Osteocyte (in vitro differentiated cells): Measurements from ENCODE around the gene SDK2. TPM values are rescaled to one million over a fixed set of nuclear protein-coding genes. Genes with fewer than 3 reads are reported as not detected.

Experiments
- DNase-seq: peaks from one replicate; pipeline ENCODE4 v3.0.0; 2021; ENCODE audit warnings: mixed read lengths; ENCODE audit not compliant: unreplicated experiment; ENCODE audit errors: extremely low spot score
- H3K27ac Mint-ChIP-seq: one replicate; pipeline ENCODE4 v1.8.0; 2021; ENCODE audit warnings: mild to moderate bottlenecking, mixed read lengths; ENCODE audit not compliant: unreplicated experiment
- H3K27me3 Mint-ChIP-seq: one replicate; pipeline ENCODE4 v1.8.0; 2021; ENCODE audit warnings: mixed read lengths; ENCODE audit not compliant: unreplicated experiment
- H3K36me3 Mint-ChIP-seq: one replicate; pipeline ENCODE4 v1.8.0; 2021; ENCODE audit warnings: mixed read lengths; ENCODE audit not compliant: unreplicated experiment
- H3K4me1 Mint-ChIP-seq: one replicate; pipeline ENCODE4 v1.8.0; 2021; ENCODE audit warnings: mixed read lengths; ENCODE audit not compliant: unreplicated experiment
- H3K4me3 Mint-ChIP-seq: one replicate; pipeline ENCODE4 v1.8.0; 2021; ENCODE audit warnings: mild to moderate bottlenecking, moderate library complexity, mixed read lengths; ENCODE audit not compliant: unreplicated experiment
- H3K9me3 Mint-ChIP-seq: one replicate; pipeline ENCODE4 v1.8.0; 2021; ENCODE audit warnings: mixed read lengths; ENCODE audit not compliant: unreplicated experiment
- total RNA-seq: library from RNA; stranded (reverse); gene quantifications from 2 replicates; pipeline ENCODE4 v1.2.1, GENCODE V29; 2021
- TF ChIP-seq, protein P1 (sequence below): fragments of 200-600 bp; sonication (generic); IDR thresholded peaks from 2 replicates; pipeline ENCODE4 v1.5.0; 2021; ENCODE audit warnings: antibody characterized with exemption, mild to moderate bottlenecking, moderate library complexity

Gene SDK2
- total RNA-seq, 1 donor from 2014 or later: 16.5 TPM

DNA sequence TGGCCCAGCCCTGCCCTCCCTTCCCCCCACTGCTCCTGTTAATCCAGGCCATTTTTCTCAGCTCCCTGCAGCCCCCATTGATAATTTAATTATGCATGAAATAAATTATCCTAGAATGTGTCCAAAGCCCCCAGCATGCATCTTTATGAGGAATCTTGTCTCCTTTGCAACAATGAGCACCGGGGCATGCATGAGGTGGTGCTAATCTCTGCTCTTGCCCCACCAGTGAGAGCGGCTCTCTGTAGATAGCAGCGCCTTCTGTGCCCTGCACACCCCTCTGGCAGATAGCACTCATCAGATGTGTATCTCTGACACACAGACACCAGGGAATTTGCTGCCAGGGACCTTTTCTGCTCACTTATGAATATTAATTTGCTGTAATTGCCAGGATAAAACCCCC is 192.2 kb downstream of the SDK2 start:
- Mint-ChIP-seq H3K4me3 (no peak overlapping the region), H3K27ac (no peak overlapping the region)

DNA sequence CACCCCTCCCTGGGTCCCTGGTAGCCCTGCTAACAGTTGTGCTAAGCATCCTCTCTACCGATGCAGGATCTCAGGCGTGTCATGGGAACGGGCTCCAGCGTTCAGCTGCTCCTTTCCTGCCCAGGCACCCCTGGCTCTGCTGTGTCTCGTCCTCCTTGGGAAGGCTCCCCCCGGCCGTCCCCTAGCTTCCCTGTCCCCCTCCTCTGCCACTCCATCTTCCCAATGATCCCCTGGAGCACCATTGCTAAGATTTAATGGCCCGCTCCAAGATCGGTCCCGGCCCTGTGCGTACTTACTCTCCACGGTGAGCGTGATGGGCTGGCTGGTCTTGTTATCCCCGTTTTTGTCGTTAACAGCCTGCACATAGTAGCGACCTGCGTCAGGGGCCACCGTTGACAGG is 196.9 kb downstream of the SDK2 start:
- Mint-ChIP-seq H3K36me3 (peaks cover 2% of the 10 kb centered on the region), H3K9me3 (no peaks in the 10 kb centered on the region), H3K4me3 (no peak overlapping the region), H3K4me1 (no peaks in the 10 kb centered on the region), H3K27me3 (no peaks in the 10 kb centered on the region), H3K27ac (no peak overlapping the region)
- TF ChIP-seq, protein P1, sequence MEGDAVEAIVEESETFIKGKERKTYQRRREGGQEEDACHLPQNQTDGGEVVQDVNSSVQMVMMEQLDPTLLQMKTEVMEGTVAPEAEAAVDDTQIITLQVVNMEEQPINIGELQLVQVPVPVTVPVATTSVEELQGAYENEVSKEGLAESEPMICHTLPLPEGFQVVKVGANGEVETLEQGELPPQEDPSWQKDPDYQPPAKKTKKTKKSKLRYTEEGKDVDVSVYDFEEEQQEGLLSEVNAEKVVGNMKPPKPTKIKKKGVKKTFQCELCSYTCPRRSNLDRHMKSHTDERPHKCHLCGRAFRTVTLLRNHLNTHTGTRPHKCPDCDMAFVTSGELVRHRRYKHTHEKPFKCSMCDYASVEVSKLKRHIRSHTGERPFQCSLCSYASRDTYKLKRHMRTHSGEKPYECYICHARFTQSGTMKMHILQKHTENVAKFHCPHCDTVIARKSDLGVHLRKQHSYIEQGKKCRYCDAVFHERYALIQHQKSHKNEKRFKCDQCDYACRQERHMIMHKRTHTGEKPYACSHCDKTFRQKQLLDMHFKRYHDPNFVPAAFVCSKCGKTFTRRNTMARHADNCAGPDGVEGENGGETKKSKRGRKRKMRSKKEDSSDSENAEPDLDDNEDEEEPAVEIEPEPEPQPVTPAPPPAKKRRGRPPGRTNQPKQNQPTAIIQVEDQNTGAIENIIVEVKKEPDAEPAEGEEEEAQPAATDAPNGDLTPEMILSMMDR: no peak
- DNase-seq: no peak

More for the DNA sequence above, 192.2 kb downstream of the SDK2 start:
- no peaks in the 10 kb centered on the region for H3K27me3 Mint-ChIP-seq
- no peak for DNase-seq
- H3K36me3 Mint-ChIP-seq: peaks cover 3% of the 10 kb centered on the region
- TF ChIP-seq, protein P1: no peak
- H3K4me1 Mint-ChIP-seq: no peaks in the 10 kb centered on the region
- no peaks in the 10 kb centered on the region for H3K9me3 Mint-ChIP-seq

DNA sequence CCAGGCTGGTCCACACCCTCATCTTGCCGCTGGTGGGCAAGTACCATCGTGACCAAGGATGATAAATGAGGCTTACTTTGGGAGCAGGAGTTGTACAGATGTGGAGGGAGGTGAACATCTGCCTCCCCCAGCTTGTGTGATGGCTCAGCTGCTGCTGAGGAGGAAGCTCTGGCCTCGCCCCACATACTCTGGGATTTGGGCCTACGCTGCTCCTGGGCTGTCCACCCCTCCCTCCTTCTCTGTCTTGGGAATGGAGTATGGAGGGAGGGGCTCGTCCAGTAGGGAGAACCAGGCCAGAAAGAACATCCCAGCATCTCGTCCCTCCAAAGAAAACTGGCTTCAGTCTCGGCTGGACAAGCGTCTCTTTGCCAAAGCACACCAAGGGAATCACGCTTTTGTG is 197.6 kb downstream of the SDK2 start:
- Mint-ChIP-seq H3K36me3 (no peaks in the 10 kb centered on the region), H3K4me3 (no peak overlapping the region), H3K27me3 (no peaks in the 10 kb centered on the region), H3K27ac (no peak overlapping the region), H3K4me1 (no peaks in the 10 kb centered on the region), H3K9me3 (no peaks in the 10 kb centered on the region)
- DNase-seq: no peak
- TF ChIP-seq, protein P1: no peak

DNA sequence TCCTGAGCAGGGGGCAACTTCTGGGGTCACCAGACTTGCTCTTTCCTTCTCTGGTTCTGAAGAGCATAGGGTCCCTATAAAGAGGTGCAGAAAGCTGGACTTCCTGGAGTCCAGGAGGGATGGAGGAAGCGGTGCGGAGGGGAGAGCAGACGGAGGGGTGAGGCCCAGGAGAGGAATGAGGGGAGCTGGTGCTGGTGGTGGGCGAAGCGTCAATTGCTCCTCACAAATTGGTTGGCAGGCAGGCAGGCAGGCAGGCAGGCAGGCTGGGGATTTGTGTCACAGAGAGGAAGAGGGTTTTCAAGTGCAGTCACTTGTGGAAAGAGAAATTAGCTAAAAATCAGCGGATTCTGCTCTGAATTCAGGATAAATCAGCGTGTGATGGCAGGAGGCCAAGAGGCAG is 198.8 kb downstream of the SDK2 start:
- Mint-ChIP-seq H3K36me3 (no peaks in the 10 kb centered on the region), H3K27me3 (no peaks in the 10 kb centered on the region), H3K9me3 (no peaks in the 10 kb centered on the region), H3K4me1 (no peaks in the 10 kb centered on the region), H3K27ac (no peak overlapping the region), H3K4me3 (no peak overlapping the region)
- DNase-seq: no peak
- TF ChIP-seq, protein P1: no peak

DNA sequence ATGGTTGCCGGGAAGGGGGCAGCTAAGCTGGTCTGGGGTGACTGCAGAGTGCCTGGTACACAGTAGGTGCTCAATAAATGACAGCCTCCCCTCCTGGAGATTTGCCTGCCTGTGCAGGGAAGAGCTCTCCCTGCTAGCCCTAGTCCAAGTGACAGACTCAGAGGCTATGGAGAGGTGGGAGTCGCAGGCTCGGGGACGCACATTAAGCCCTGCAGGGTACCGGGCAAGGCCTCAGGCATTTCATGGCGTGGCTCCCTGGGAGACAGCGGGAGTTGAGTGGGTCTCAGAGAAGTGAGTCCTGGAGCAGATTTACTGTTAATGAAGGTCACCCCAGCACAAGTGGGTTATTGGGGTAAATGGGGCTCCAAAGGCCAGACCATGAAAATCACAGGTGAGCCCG is 200.2 kb downstream of the SDK2 start:
- Mint-ChIP-seq H3K27me3 (no peaks in the 10 kb centered on the region), H3K27ac (no peak overlapping the region), H3K9me3 (no peaks in the 10 kb centered on the region), H3K4me1 (no peaks in the 10 kb centered on the region), H3K4me3 (no peak overlapping the region), H3K36me3 (peaks cover 4% of the 10 kb centered on the region)
- DNase-seq: no peak
- TF ChIP-seq, protein P1: no peak
